T-helper 2 cell (primary cell): ENCODE data around the gene TMC8.
A peak's percentile ranks its signal among the peaks of the same experiment; 100 is the strongest.

Experiments
- DNase-seq, 5 experiments: peaks; one replicate each; pipeline versions ENCODE4 v3.0.0 to v3.0.0-alpha.2; 2012 to 2022
- total RNA-seq, 2 donors: gene quantifications; one replicate each; lab custom pipeline; 2026; lab: John Stamatoyannopoulos, UW

Gene TMC8
- 663 to 717 reads per million in 2 donors for total RNA-seq

- DNase-seq: peak in 3 of 5 experiments; percentile 77 to 98 (median 95)
Measured at GRCh38 chr17:78130437-78131101, at the start of gene TMC8. TMC8 (plus strand) TSS chr17:78130771; CDS start chr17:78131589, 818 bp downstream.

- DNase-seq: no peak
Measured at GRCh38 chr17:78081551-78081950, 49.0 kb upstream of the TMC8 start.

GRCh38 chr17:78082355-78082872 lies 48.2 kb upstream of the TMC8 start:
- DNase-seq: peak in 1 of 5 experiments; percentile 33

- DNase-seq: no peak
Measured at GRCh38 chr17:78082988-78083387, 47.6 kb upstream of the TMC8 start.

GRCh38 chr17:78086740-78087139 lies 43.8 kb upstream of the TMC8 start:
- no peak for DNase-seq

GRCh38 chr17:78088529-78088928 lies 42.0 kb upstream of the TMC8 start:
- no peak for DNase-seq

GRCh38 chr17:78089576-78090281 lies 40.8 kb upstream of the TMC8 start:
- no peak for DNase-seq

GRCh38 chr17:78092794-78093324 lies 37.7 kb upstream of the TMC8 start:
- no peak for DNase-seq

- DNase-seq: no peak
Measured at GRCh38 chr17:78095035-78095434, 35.5 kb upstream of the TMC8 start.

GRCh38 chr17:78096093-78096492 lies 34.5 kb upstream of the TMC8 start:
- no peak for DNase-seq

GRCh38 chr17:78101112-78101511 lies 29.5 kb upstream of the TMC8 start:
- no peak for DNase-seq

- DNase-seq: no peak
Measured at GRCh38 chr17:78101542-78101941, 29.0 kb upstream of the TMC8 start.

- no peak for DNase-seq
Measured at GRCh38 chr17:78103311-78103710, 27.3 kb upstream of the TMC8 start.

GRCh38 chr17:78104540-78104941 lies 26.0 kb upstream of the TMC8 start:
- DNase-seq: no peak

GRCh38 chr17:78105101-78105500 lies 25.5 kb upstream of the TMC8 start:
- DNase-seq: no peak

- no peak for DNase-seq
Measured at GRCh38 chr17:78105551-78105950, 25.0 kb upstream of the TMC8 start.

GRCh38 chr17:78106211-78106610 lies 24.4 kb upstream of the TMC8 start:
- no peak for DNase-seq

GRCh38 chr17:78107457-78107856 lies 23.1 kb upstream of the TMC8 start:
- no peak for DNase-seq

- no peak for DNase-seq
Measured at GRCh38 chr17:78107976-78108725, 22.4 kb upstream of the TMC8 start.

- no peak for DNase-seq
Measured at GRCh38 chr17:78108726-78109488, 21.7 kb upstream of the TMC8 start.

GRCh38 chr17:78109489-78109761 lies 21.1 kb upstream of the TMC8 start:
- DNase-seq: no peak

GRCh38 chr17:78110363-78111015 lies 20.1 kb upstream of the TMC8 start:
- DNase-seq: peak in 1 of 5 experiments; percentile 12
